ENCODE data around the gene OPA3. TPM values are rescaled to one million over a fixed set of nuclear protein-coding genes. Genes with fewer than 3 reads are reported as not detected.
A peak's percentile ranks its signal among the peaks of the same experiment; 100 is the strongest.

Gene OPA3
- total and polyA plus RNA-seq, 11 donors = 13.1 to 30.4 (median 22.3) TPM

- no peaks in the 10 kb centered on the region for H3K27me3 ChIP-seq
- 69 to 73% (median 71%) methylated on average over 7 to 9 of the region's 9 CpGs for WGBS, 4 donors
- intact Hi-C loops (cut with DNase I) = loop anchor here (1.0 to 10.0 kb wide), 12 partner anchors 34 to 159 kb away; no protein-coding TSS in a partner anchor
Observed at GRCh38 chr19:45523642-45524256, 60.9 kb downstream of the OPA3 start.

GRCh38 chr19:45522010-45522941 lies 62.3 kb downstream of the OPA3 start:
- ATAC-seq (no peak), DNase-seq (peak in 1 of 5 donors; percentile 25)
- intact Hi-C loops (cut with DNase I) = loop anchor here in 8 of 10 donors (2.0 to 10.0 kb wide), 7 partner anchors 35 to 160 kb away; no protein-coding TSS in a partner anchor
- 76 to 90% (median 86%) methylated on average over 22 to 24 of the region's 24 CpGs for WGBS, 4 donors
- Histone ChIP-seq H3K9me3 (no peaks in the 10 kb centered on the region), H3K27me3 (no peaks in the 10 kb centered on the region), H3K27ac (no peak overlapping the region), H3K4me1 (peaks cover 0 to 46% (median 5%) of the 10 kb centered on the region in 12 donors), H3K4me3 (no peak overlapping the region), H3K36me3 (peaks cover 0 to 99% (median 85%) of the 10 kb centered on the region in 9 donors)
- no peak for TF ChIP-seq CTCF (IDR thresholded peaks at IDR 0.05)
- no peak for TF ChIP-seq POLR2A (IDR thresholded peaks at IDR 0.05)

More at GRCh38 chr19:45523642-45524256, 60.9 kb downstream of the OPA3 start:
- peak; percentile 82 to 97 (median 90) for TF ChIP-seq CTCF (IDR thresholded peaks at IDR 0.05)
- TF ChIP-seq POLR2A (IDR thresholded peaks at IDR 0.05) = no peak
- DNase-seq = peak; percentile 77 to 85 (median 78)
- peak; percentile 90 to 94 (median 94) for ATAC-seq
- peaks cover under 1 to 50% (median 11%) of the 10 kb centered on the region in 12 donors for H3K4me1 ChIP-seq
- peak overlapping the region in 8 of 12 donors; percentile 23 to 74 (median 58) for H3K27ac ChIP-seq
- H3K4me3 ChIP-seq = no peak overlapping the region
- no peaks in the 10 kb centered on the region for H3K9me3 ChIP-seq
- peaks cover 0 to 91% (median 71%) of the 10 kb centered on the region in 9 donors for H3K36me3 ChIP-seq

DNA sequence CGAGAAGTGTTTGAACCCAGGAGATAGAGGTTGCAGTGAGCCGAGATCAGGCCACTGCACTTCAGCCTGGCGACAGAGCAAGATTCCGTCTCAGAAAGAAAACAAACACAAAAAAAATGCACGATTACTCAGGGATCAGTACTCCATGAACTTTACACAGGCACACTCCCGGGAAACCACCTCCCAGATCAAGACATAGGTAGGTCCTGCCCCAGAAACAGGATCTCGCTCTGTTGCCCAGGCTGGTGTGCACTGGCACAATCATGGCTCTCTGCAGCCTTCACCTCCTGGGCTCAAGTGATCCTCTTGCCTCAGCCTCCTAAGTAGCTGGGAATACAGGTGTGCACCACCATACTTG lies 66.2 kb downstream of the OPA3 start:
- TF ChIP-seq CTCF (IDR thresholded peaks at IDR 0.05) (no peak), POLR2A (IDR thresholded peaks at IDR 0.05) (no peak)
- peaks cover 9 to 59% (median 27%) of the 10 kb centered on the region in 12 donors for H3K4me1 ChIP-seq

More for the DNA sequence above, 66.2 kb downstream of the OPA3 start:
- DNase-seq = peak in 1 of 5 donors; percentile 7
- intact Hi-C loops (cut with DNase I) = no loop called here
- WGBS, 4 donors = 89 to 94% (median 93%) methylated on average over 7 of the region's 7 CpGs
- H3K9me3 ChIP-seq = no peaks in the 10 kb centered on the region
- no peak for ATAC-seq
- peaks cover 0 to 72% (median 53%) of the 10 kb centered on the region in 9 donors for H3K36me3 ChIP-seq
- H3K27ac ChIP-seq = no peak overlapping the region
- H3K27me3 ChIP-seq = no peaks in the 10 kb centered on the region
- H3K4me3 ChIP-seq = no peak overlapping the region

Data from heart left ventricle (tissue), 16 donors.